Neural crest cell (in vitro differentiated cells): ENCODE measurements around the gene VASP. TPM values are rescaled to one million over a fixed set of nuclear protein-coding genes. Genes with fewer than 3 reads are reported as not detected.
A peak's percentile ranks its signal among the peaks of the same experiment; 100 is the strongest.

Experiments
- DNase-seq: peaks from one replicate; pipeline ENCODE4 v3.0.0; 2021; ENCODE audit warnings: low read depth, mixed read lengths, low spot score
- H3K27ac Mint-ChIP-seq: one replicate; pipeline ENCODE4 v1.8.0; 2021; ENCODE audit warnings: mild to moderate bottlenecking, mixed read lengths; ENCODE audit not compliant: unreplicated experiment
- H3K27me3 Mint-ChIP-seq: 2 replicates; pipeline ENCODE4 v1.8.0; 2021; ENCODE audit warnings: low read depth, mild to moderate bottlenecking, mixed read lengths
- H3K36me3 Mint-ChIP-seq: 2 replicates; pipeline ENCODE4 v1.8.0; 2021; ENCODE audit warnings: low read depth, mild to moderate bottlenecking, mixed read lengths
- H3K4me1 Mint-ChIP-seq: 2 replicates; pipeline ENCODE4 v1.8.0; 2021; ENCODE audit warnings: mixed read lengths
- H3K4me3 Mint-ChIP-seq: one replicate; pipeline ENCODE4 v1.8.0; 2021; ENCODE audit warnings: mild to moderate bottlenecking, mixed read lengths
- H3K9me3 Mint-ChIP-seq: 2 replicates; pipeline ENCODE4 v1.8.0; 2021; ENCODE audit warnings: mixed read lengths
- CTCF ChIP-seq: fragments of 200-600 bp; sonication (generic); conservative IDR thresholded peaks from 2 replicates; pipeline ENCODE4 v1.5.0; 2021; ENCODE audit warnings: antibody characterized with exemption, mild to moderate bottlenecking
- long read RNA-seq: library from polyadenylated mRNA; unstranded; transcript quantifications from one replicate; pipeline ENCODE4 v2.0.0, GENCODE V29; 2020
- total RNA-seq: library from RNA; stranded (reverse); gene quantifications from 2 replicates; pipeline ENCODE4 v1.2.1, GENCODE V29; 2021

Gene VASP
- 46.1 and 49.9 TPM in 2 replicates for total RNA-seq
- long read RNA-seq, result 0 reads

- H3K4me3 Mint-ChIP-seq, result peak within 1 kb of the TSS; percentile 98
- H3K27me3 Mint-ChIP-seq, result peaks cover 14% of the 10 kb centered on the region
- no peak for TF ChIP-seq CTCF
- H3K9me3 Mint-ChIP-seq, result no peaks in the 10 kb centered on the region
- H3K27ac Mint-ChIP-seq, result peak within 1 kb of the TSS; percentile 31
- DNase-seq, result peak; percentile 65
- H3K4me1 Mint-ChIP-seq, result peaks cover 16% of the 10 kb centered on the region
- H3K36me3 Mint-ChIP-seq, result no peaks in the 10 kb centered on the region
Measured at GRCh38 chr19:45506989-45507871, at the start of gene VASP. Gene VASP, plus strand, starts transcription at chr19:45507479. Its CDS starts 293 bp downstream, at chr19:45507772.

GRCh38 chr19:45457776-45458175 is 49.5 kb upstream of the VASP start:
- Mint-ChIP-seq H3K4me3 (no peak overlapping the region), H3K36me3 (no peaks in the 10 kb centered on the region), H3K4me1 (peaks cover 12% of the 10 kb centered on the region), H3K9me3 (no peaks in the 10 kb centered on the region), H3K27ac (no peak overlapping the region), H3K27me3 (no peaks in the 10 kb centered on the region)
- DNase-seq, result no peak
- no peak for TF ChIP-seq CTCF

GRCh38 chr19:45460807-45461347 is 46.4 kb upstream of the VASP start:
- H3K27ac Mint-ChIP-seq, result no peak overlapping the region
- no peak overlapping the region for H3K4me3 Mint-ChIP-seq
- H3K4me1 Mint-ChIP-seq, result peaks cover 4% of the 10 kb centered on the region
- TF ChIP-seq CTCF, result no peak
- H3K36me3 Mint-ChIP-seq, result no peaks in the 10 kb centered on the region
- H3K9me3 Mint-ChIP-seq, result no peaks in the 10 kb centered on the region
- peaks cover 6% of the 10 kb centered on the region for H3K27me3 Mint-ChIP-seq
- DNase-seq, result no peak

GRCh38 chr19:45462174-45462573 is 45.1 kb upstream of the VASP start:
- H3K36me3 Mint-ChIP-seq, result no peaks in the 10 kb centered on the region
- peaks cover 9% of the 10 kb centered on the region for H3K27me3 Mint-ChIP-seq
- H3K4me1 Mint-ChIP-seq, result peaks cover 4% of the 10 kb centered on the region
- H3K27ac Mint-ChIP-seq, result no peak overlapping the region
- H3K9me3 Mint-ChIP-seq, result no peaks in the 10 kb centered on the region
- H3K4me3 Mint-ChIP-seq, result no peak overlapping the region
- no peak for TF ChIP-seq CTCF
- no peak for DNase-seq

GRCh38 chr19:45463241-45463640 is 44.0 kb upstream of the VASP start:
- no peak overlapping the region for H3K4me3 Mint-ChIP-seq
- no peaks in the 10 kb centered on the region for H3K9me3 Mint-ChIP-seq
- DNase-seq, result no peak
- peaks cover 11% of the 10 kb centered on the region for H3K4me1 Mint-ChIP-seq
- no peak overlapping the region for H3K27ac Mint-ChIP-seq
- H3K36me3 Mint-ChIP-seq, result no peaks in the 10 kb centered on the region
- peaks cover 17% of the 10 kb centered on the region for H3K27me3 Mint-ChIP-seq
- TF ChIP-seq CTCF, result no peak
